OCI-LY3 (cell line): ENCODE data around the gene F11R.

ENCODE experiments used
- H2AFZ ChIP-seq: fragments of 200-600, 300-600 bp; shearing (Covaris generic); 2 replicates; pipeline ENCODE4 v1.6.0; 2014; ENCODE audit warnings: antibody characterized with exemption, low read depth, low read length
- H3K27ac ChIP-seq: fragments of 200-600, 300-600 bp; sonication (generic); 2 replicates; pipeline ENCODE4 v1.5.1; 2014; ENCODE audit warnings: mild to moderate bottlenecking, low read length, moderate library complexity, mixed read lengths
- H3K27me3 ChIP-seq: fragments of 200-600, 300-600 bp; sonication (generic); 2 replicates; pipeline ENCODE4 v1.6.1; 2014; ENCODE audit warnings: low read depth, low read length, mixed read lengths
- H3K36me3 ChIP-seq: fragments of 200-600, 300-600 bp; sonication (generic); replicated peaks from 2 replicates; pipeline ENCODE3; 2014; ENCODE audit warnings: low read depth, low read length, mixed read lengths
- H3K4me1 ChIP-seq: fragments of 300-600, 200-600 bp; sonication (generic); 2 replicates; pipeline ENCODE4 v1.6.1; 2014; ENCODE audit warnings: low read length, mixed read lengths
- H3K4me2 ChIP-seq: fragments of 200-600, 300-600 bp; sonication (generic); 2 replicates; pipeline ENCODE4 v1.6.1; 2014; ENCODE audit warnings: low read length, mixed read lengths
- H3K4me3 ChIP-seq: fragments of 300-600, 200-600 bp; sonication (generic); 2 replicates; pipeline ENCODE4 v1.5.1; 2014; ENCODE audit warnings: antibody characterized with exemption, mild to moderate bottlenecking, low read length, moderate library complexity
- H3K79me2 ChIP-seq: fragments of 300-600, 200-600 bp; shearing (Covaris generic); 2 replicates; pipeline ENCODE4 v1.6.1; 2014; ENCODE audit warnings: mild to moderate bottlenecking, low read length, mixed read lengths
- H3K9ac ChIP-seq: fragments of 300-600, 200-600 bp; shearing (Covaris generic); 2 replicates; pipeline ENCODE4 v1.6.0; 2014; ENCODE audit warnings: mild to moderate bottlenecking, low read length, moderate library complexity
- H3K9me3 ChIP-seq: fragments of 200-600, 300-600 bp; shearing (Covaris generic); 2 replicates; pipeline ENCODE4 v1.6.1; 2014; ENCODE audit warnings: low read length, mixed read lengths; ENCODE audit not compliant: insufficient read depth
- H4K20me1 ChIP-seq: fragments of 200-600, 300-600 bp; sonication (generic); 2 replicates; pipeline ENCODE4 v1.6.1; 2016; ENCODE audit warnings: low read length, mixed read lengths; ENCODE audit not compliant: insufficient read depth
- EZH2phosphoT487 ChIP-seq: fragments of 200-600 bp; shearing (Covaris generic); IDR thresholded peaks from 2 replicates; pipeline ENCODE4 v1.6.1; 2018; ENCODE audit warnings: antibody characterized with exemption, mixed run types, low read depth
- TF ChIP-seq, protein P1 (sequence below): fragments of 200-600, 300-600 bp; sonication (generic); IDR thresholded peaks from 2 replicates; pipeline ENCODE4 v1.5.1; 2014; ENCODE audit warnings: antibody characterized with exemption, low read length, low read depth

Gene F11R

DNA sequence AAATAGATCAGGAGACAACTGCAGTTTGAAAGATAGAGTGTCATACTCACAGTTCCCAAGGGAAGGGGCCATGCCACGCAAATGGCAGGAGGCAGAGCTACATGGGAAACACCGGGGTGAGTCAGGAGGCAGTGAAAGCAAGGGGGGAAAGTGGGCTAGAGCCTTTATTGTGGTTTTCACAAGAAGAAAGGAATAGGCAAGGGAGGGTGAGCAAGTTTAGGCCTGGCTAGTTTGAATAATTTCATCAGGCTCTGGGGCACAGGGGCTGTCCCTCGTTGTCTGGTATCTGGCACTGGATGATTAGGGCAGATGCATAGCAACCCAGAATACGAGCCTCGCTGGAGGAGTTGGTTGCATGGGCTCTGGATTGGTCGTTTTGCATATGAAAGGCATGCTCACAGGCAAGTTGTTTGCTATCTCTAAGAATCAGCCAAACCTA, 49.3 kb downstream of the F11R start:
- no peak overlapping the region for H3K27ac ChIP-seq
- no peak overlapping the region for H3K4me3 ChIP-seq
- no peaks in the 10 kb centered on the region for H3K79me2 ChIP-seq
- H4K20me1 ChIP-seq = no peaks in the 10 kb centered on the region
- no peaks in the 10 kb centered on the region for H3K27me3 ChIP-seq
- peaks cover 9% of the 10 kb centered on the region for H3K4me1 ChIP-seq
- H3K9ac ChIP-seq = no peak overlapping the region
- no peaks in the 10 kb centered on the region for H3K9me3 ChIP-seq
- no peak for TF ChIP-seq EZH2phosphoT487
- TF ChIP-seq, protein P1, sequence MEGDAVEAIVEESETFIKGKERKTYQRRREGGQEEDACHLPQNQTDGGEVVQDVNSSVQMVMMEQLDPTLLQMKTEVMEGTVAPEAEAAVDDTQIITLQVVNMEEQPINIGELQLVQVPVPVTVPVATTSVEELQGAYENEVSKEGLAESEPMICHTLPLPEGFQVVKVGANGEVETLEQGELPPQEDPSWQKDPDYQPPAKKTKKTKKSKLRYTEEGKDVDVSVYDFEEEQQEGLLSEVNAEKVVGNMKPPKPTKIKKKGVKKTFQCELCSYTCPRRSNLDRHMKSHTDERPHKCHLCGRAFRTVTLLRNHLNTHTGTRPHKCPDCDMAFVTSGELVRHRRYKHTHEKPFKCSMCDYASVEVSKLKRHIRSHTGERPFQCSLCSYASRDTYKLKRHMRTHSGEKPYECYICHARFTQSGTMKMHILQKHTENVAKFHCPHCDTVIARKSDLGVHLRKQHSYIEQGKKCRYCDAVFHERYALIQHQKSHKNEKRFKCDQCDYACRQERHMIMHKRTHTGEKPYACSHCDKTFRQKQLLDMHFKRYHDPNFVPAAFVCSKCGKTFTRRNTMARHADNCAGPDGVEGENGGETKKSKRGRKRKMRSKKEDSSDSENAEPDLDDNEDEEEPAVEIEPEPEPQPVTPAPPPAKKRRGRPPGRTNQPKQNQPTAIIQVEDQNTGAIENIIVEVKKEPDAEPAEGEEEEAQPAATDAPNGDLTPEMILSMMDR = no peak
- peak overlapping the region; percentile 38; the same call in 1 of the 2 replicates for H2AFZ ChIP-seq
- H3K4me2 ChIP-seq = peak overlapping the region; percentile 19; the same call in 1 of the 2 replicates
- H3K36me3 ChIP-seq = no peaks in the 10 kb centered on the region

DNA sequence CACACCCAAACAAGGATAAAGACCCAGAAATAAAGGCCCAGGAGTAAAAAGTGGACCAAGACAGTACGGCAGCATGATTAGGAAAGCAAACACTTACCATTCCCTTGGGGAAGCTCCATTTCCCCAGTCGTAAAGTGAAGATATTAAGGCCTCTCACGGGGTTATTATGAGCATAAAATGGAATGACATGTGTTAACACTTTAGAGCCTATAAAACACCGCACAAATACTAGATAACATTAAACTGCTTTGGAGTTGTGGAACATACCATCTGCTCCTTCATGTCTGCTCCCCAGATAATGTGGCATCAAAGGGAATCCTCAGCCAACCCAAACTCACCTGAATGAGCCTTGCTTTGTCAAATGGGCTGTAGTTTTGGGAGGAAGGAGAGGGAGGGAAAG, 57.4 kb downstream of the F11R start:
- H3K4me2 ChIP-seq = no peak overlapping the region
- H3K27ac ChIP-seq = no peak overlapping the region
- H3K9ac ChIP-seq = no peak overlapping the region
- no peaks in the 10 kb centered on the region for H3K79me2 ChIP-seq
- H3K36me3 ChIP-seq = no peaks in the 10 kb centered on the region
- H3K4me1 ChIP-seq = no peaks in the 10 kb centered on the region
- H3K4me3 ChIP-seq = no peak overlapping the region
- H3K9me3 ChIP-seq = no peaks in the 10 kb centered on the region
- TF ChIP-seq EZH2phosphoT487 = no peak
- TF ChIP-seq, protein P1 = no peak
- no peak overlapping the region for H2AFZ ChIP-seq
- no peaks in the 10 kb centered on the region for H3K27me3 ChIP-seq
- H4K20me1 ChIP-seq = no peaks in the 10 kb centered on the region

DNA sequence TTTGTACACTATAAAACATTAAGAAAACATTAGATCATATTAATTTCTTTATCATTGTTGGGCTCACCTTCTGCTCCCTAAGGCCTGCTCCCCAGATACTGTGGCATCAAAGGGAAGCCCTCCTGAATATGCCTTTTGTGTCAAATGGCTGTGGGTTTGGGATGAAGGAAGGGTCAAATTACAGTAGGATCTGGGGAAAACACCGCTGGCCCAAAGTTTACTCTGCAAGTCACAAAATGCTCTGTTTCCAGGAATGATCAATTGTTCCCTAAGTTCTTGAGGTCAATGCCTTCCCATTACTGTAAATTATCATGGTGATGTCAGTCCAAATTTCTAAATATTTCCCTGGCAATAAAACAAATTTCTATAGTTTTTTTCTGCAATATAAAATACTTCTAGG, 59.5 kb downstream of the F11R start:
- TF ChIP-seq, protein P1 = no peak
- TF ChIP-seq EZH2phosphoT487 = no peak
- H3K9me3 ChIP-seq = no peaks in the 10 kb centered on the region
- no peaks in the 10 kb centered on the region for H3K27me3 ChIP-seq
- H3K4me3 ChIP-seq = no peak overlapping the region
- no peaks in the 10 kb centered on the region for H3K4me1 ChIP-seq
- no peak overlapping the region for H3K4me2 ChIP-seq
- no peak overlapping the region for H3K9ac ChIP-seq
- no peak overlapping the region for H2AFZ ChIP-seq
- H3K36me3 ChIP-seq = no peaks in the 10 kb centered on the region
- H3K27ac ChIP-seq = no peak overlapping the region
- no peaks in the 10 kb centered on the region for H3K79me2 ChIP-seq
- no peaks in the 10 kb centered on the region for H4K20me1 ChIP-seq

DNA sequence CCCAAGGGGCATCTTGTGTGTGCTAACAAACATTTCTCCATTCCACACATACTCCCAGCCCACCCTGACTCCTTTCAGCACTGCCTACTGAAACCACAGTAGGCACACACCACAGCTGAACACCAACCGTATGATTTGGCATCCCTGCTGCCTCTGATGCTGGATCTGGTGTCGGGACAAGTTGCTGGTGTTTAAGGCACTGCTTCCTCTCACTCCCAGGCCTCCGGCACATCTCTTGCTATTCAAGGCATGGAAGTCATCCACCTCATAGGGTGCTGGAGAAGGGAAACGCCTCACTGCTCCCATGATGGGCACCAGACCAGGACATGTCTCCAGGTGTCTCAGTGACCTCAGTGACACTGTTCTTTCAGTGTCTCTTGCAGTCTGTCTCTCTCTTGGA, 64.0 kb downstream of the F11R start:
- Histone ChIP-seq H3K27ac (no peak overlapping the region), H3K9me3 (no peaks in the 10 kb centered on the region), H3K27me3 (0 out of 2 replicates have a peak, but pooled peaks cover 4% of the 10 kb centered on the region), H3K4me2 (no peak overlapping the region), H3K79me2 (no peaks in the 10 kb centered on the region), H3K4me3 (no peak overlapping the region), H4K20me1 (no peaks in the 10 kb centered on the region), H3K36me3 (no peaks in the 10 kb centered on the region), H3K4me1 (no peaks in the 10 kb centered on the region), H3K9ac (no peak overlapping the region), H2AFZ (no peak overlapping the region)
- no peak for TF ChIP-seq EZH2phosphoT487
- TF ChIP-seq, protein P1 = no peak
